Measurements from ENCODE around the gene FANCC.

The FANCC gene

GRCh38 chr9:95112436-95113280 lies 204.9 kb downstream of the FANCC start:
- DNase-seq: no peak

GRCh38 chr9:95111716-95112115 lies 205.8 kb downstream of the FANCC start:
- no peak for DNase-seq

GRCh38 chr9:95110921-95111525 lies 206.5 kb downstream of the FANCC start:
- no peak for DNase-seq

- no peak for DNase-seq
Measured at GRCh38 chr9:95109456-95109855, 208.1 kb downstream of the FANCC start.

- DNase-seq: no peak
Measured at GRCh38 chr9:95108777-95109176, 208.7 kb downstream of the FANCC start.

GRCh38 chr9:95107976-95108375 lies 209.5 kb downstream of the FANCC start:
- no peak for DNase-seq

- DNase-seq: no peak
Measured at GRCh38 chr9:95107001-95107749, 210.3 kb downstream of the FANCC start.

GRCh38 chr9:95105519-95106287 lies 211.8 kb downstream of the FANCC start:
- DNase-seq: no peak

GRCh38 chr9:95104980-95105379 lies 212.5 kb downstream of the FANCC start:
- no peak for DNase-seq

- no peak for DNase-seq
Measured at GRCh38 chr9:95104581-95104960, 212.9 kb downstream of the FANCC start.

GRCh38 chr9:95103871-95104580 lies 213.5 kb downstream of the FANCC start:
- no peak for DNase-seq

- no peak for DNase-seq
Measured at GRCh38 chr9:95103281-95103771, 214.2 kb downstream of the FANCC start.

GRCh38 chr9:95102572-95102971 lies 214.9 kb downstream of the FANCC start:
- no peak for DNase-seq

- no peak for DNase-seq
Measured at GRCh38 chr9:95102001-95102433, 215.5 kb downstream of the FANCC start.

- DNase-seq: no peak
Measured at GRCh38 chr9:95101326-95101725, 216.2 kb downstream of the FANCC start.

- DNase-seq: no peak
Measured at GRCh38 chr9:95100071-95100627, 217.4 kb downstream of the FANCC start.

GRCh38 chr9:95099321-95100070 lies 218.0 kb downstream of the FANCC start:
- no peak for DNase-seq

GRCh38 chr9:95098391-95098921 lies 219.1 kb downstream of the FANCC start:
- DNase-seq: no peak

GRCh38 chr9:95097279-95097678 lies 220.2 kb downstream of the FANCC start:
- DNase-seq: no peak

- no peak for DNase-seq
Measured at GRCh38 chr9:95096807-95097206, 220.7 kb downstream of the FANCC start.

GRCh38 chr9:95096381-95096780 lies 221.1 kb downstream of the FANCC start:
- DNase-seq: no peak

Data from CD4-positive, alpha-beta T cell treated with Interleukin-6 for 4 hours (primary cell).